MM.1S (cell line): ENCODE measurements around the gene ALS2.

Experiments
- DNase-seq: peaks from one replicate; pipeline ENCODE4 v3.0.0-alpha.2; 2015
- H2AFZ ChIP-seq: fragments of 300-600 bp; sonication (generic); 2 replicates; pipeline ENCODE4 v1.6.0; 2016; ENCODE audit warnings: antibody characterized with exemption, low read length
- H3F3A ChIP-seq: fragments of 300-600 bp; sonication (generic); 2 replicates; pipeline ENCODE4 v1.6.1; 2016; ENCODE audit warnings: mild to moderate bottlenecking, antibody characterized with exemption, low read length, moderate library complexity, mixed read lengths; ENCODE audit not compliant: insufficient read depth
- H3K27ac ChIP-seq: fragments of 300-600 bp; sonication (generic); 2 replicates; pipeline ENCODE4 v1.5.1; 2016; ENCODE audit warnings: mild to moderate bottlenecking, low read length
- H3K27me3 ChIP-seq: fragments of 300-600 bp; sonication (generic); replicated peaks from 2 replicates; pipeline ENCODE4 v1.6.0; 2016; ENCODE audit warnings: low read length; ENCODE audit not compliant: insufficient read depth
- H3K36me3 ChIP-seq: fragments of 300-600 bp; sonication (generic); replicated peaks from 2 replicates; pipeline ENCODE4 v1.6.1; 2016; ENCODE audit warnings: mild to moderate bottlenecking, low read length, mixed read lengths; ENCODE audit not compliant: insufficient read depth
- H3K4me1 ChIP-seq: fragments of 300-600 bp; sonication (generic); 2 replicates; pipeline ENCODE4 v1.6.1; 2016; ENCODE audit warnings: low read length, mixed read lengths
- H3K4me2 ChIP-seq: fragments of 300-600 bp; sonication (generic); 2 replicates; pipeline ENCODE4 v1.6.0; 2016; ENCODE audit warnings: low read depth, low read length
- H3K4me3 ChIP-seq: fragments of 300-600 bp; sonication (generic); 2 replicates; pipeline ENCODE4 v1.5.1; 2016; ENCODE audit warnings: low read length, mixed read lengths
- H3K79me2 ChIP-seq: fragments of 300-600 bp; sonication (generic); 2 replicates; pipeline ENCODE4 v1.6.1; 2016; ENCODE audit warnings: mixed run types, low read length, mixed read lengths
- H3K9ac ChIP-seq: fragments of 300-600 bp; sonication (generic); 2 replicates; pipeline ENCODE4 v1.6.1; 2016; ENCODE audit warnings: low read length, mixed read lengths
- H3K9me2 ChIP-seq: fragments of 300-600 bp; sonication (generic); replicated peaks from 2 replicates; pipeline ENCODE4 v1.6.1; 2016; ENCODE audit warnings: mild to moderate bottlenecking, low read length, mixed read lengths; ENCODE audit not compliant: insufficient read depth
- H3K9me3 ChIP-seq: fragments of 300-600 bp; sonication (generic); replicated peaks from 2 replicates; pipeline ENCODE4 v1.6.1; 2016; ENCODE audit warnings: mild to moderate bottlenecking, low read length, mixed read lengths; ENCODE audit not compliant: insufficient read depth
- H4K20me1 ChIP-seq: fragments of 300-600 bp; sonication (generic); 2 replicates; pipeline ENCODE4 v1.6.1; 2016; ENCODE audit warnings: mild to moderate bottlenecking, low read length, moderate library complexity, mixed read lengths; ENCODE audit not compliant: insufficient read depth
- CTCF ChIP-seq: fragments of 300-600 bp; sonication (generic); IDR thresholded peaks from 2 replicates; pipeline ENCODE4 v1.5.1; 2016; ENCODE audit warnings: antibody characterized with exemption, low read length, mixed read lengths
- EZH2 ChIP-seq: fragments of 300-600 bp; sonication (generic); optimal IDR thresholded peaks from 2 replicates; pipeline ENCODE3; 2017; ENCODE audit warnings: low read depth, mild to moderate bottlenecking, antibody characterized with exemption, low read length, mixed read lengths
- EZH2phosphoT487 ChIP-seq: fragments of 300-600 bp; sonication (generic); IDR thresholded peaks from 2 replicates; pipeline ENCODE4 v1.6.1; 2018; ENCODE audit warnings: antibody characterized with exemption, low read length

ALS2 gene

GRCh38 chr2:201699416-201699815, 81.3 kb downstream of the ALS2 start:
- H3K27ac ChIP-seq: no peak overlapping the region
- no peak overlapping the region for H3K4me2 ChIP-seq

GRCh38 chr2:201698588-201699226, 82.0 kb downstream of the ALS2 start, which contains the start of gene MPP4:
Gene MPP4 (minus strand): TSS chr2:201698644. CDS start chr2:201693954, 4,690 bp downstream.
- Histone ChIP-seq H3K27ac (no peak within 1 kb of the TSS), H3K9ac (no peak within 1 kb of the TSS), H3K9me3 (no peaks in the 10 kb centered on the region), H3F3A (no peaks in the 10 kb centered on the region), H3K36me3 (no peaks in the 10 kb centered on the region), H4K20me1 (no peaks in the 10 kb centered on the region), H3K4me3 (no peak within 1 kb of the TSS), H3K27me3 (no peaks in the 10 kb centered on the region), H3K79me2 (no peaks in the 10 kb centered on the region), H3K9me2 (no peaks in the 10 kb centered on the region), H3K4me2 (no peak within 1 kb of the TSS), H2AFZ (no peak within 1 kb of the TSS), H3K4me1 (no peaks in the 10 kb centered on the region)
- no peak for DNase-seq
- no peak for TF ChIP-seq CTCF
- TF ChIP-seq EZH2: no peak
- TF ChIP-seq EZH2phosphoT487: no peak

More at GRCh38 chr2:201699416-201699815, 81.3 kb downstream of the ALS2 start:
- H3K9me2 ChIP-seq: no peaks in the 10 kb centered on the region
- H3K9me3 ChIP-seq: no peaks in the 10 kb centered on the region
- no peaks in the 10 kb centered on the region for H4K20me1 ChIP-seq
- no peaks in the 10 kb centered on the region for H3K27me3 ChIP-seq
- H3K4me3 ChIP-seq: no peak overlapping the region
- DNase-seq: no peak
- no peak overlapping the region for H2AFZ ChIP-seq
- no peaks in the 10 kb centered on the region for H3K4me1 ChIP-seq
- H3K36me3 ChIP-seq: no peaks in the 10 kb centered on the region
- no peaks in the 10 kb centered on the region for H3K79me2 ChIP-seq
- no peak overlapping the region for H3K9ac ChIP-seq
- no peaks in the 10 kb centered on the region for H3F3A ChIP-seq
- TF ChIP-seq CTCF: no peak
- no peak for TF ChIP-seq EZH2
- TF ChIP-seq EZH2phosphoT487: no peak

GRCh38 chr2:201697899-201698298, 82.8 kb downstream of the ALS2 start:
- no peaks in the 10 kb centered on the region for H4K20me1 ChIP-seq
- H3K9ac ChIP-seq: no peak overlapping the region
- no peak for DNase-seq
- H3K9me3 ChIP-seq: no peaks in the 10 kb centered on the region
- H3F3A ChIP-seq: no peaks in the 10 kb centered on the region
- no peaks in the 10 kb centered on the region for H3K4me1 ChIP-seq
- no peaks in the 10 kb centered on the region for H3K27me3 ChIP-seq
- H2AFZ ChIP-seq: no peak overlapping the region
- H3K4me3 ChIP-seq: no peak overlapping the region
- H3K27ac ChIP-seq: no peak overlapping the region
- no peaks in the 10 kb centered on the region for H3K79me2 ChIP-seq
- H3K4me2 ChIP-seq: no peak overlapping the region
- no peaks in the 10 kb centered on the region for H3K9me2 ChIP-seq
- no peaks in the 10 kb centered on the region for H3K36me3 ChIP-seq
- TF ChIP-seq EZH2: no peak
- TF ChIP-seq CTCF: no peak
- TF ChIP-seq EZH2phosphoT487: no peak
